Renal cortex interstitium (tissue), 11 donors: ENCODE measurements around the gene SOCS3. TPM values are rescaled to one million over a fixed set of nuclear protein-coding genes. Genes with fewer than 3 reads are reported as not detected.
"Not testable (repeated sequence)": the region's sequence is repeated elsewhere in the genome, so short reads cannot be mapped to it uniquely, and the experiment has no call there.

ENCODE experiments used
- DNase-seq, 11 donors: peaks; one replicate each; pipeline ENCODE4 v3.0.0-alpha.2; 2013; ENCODE audit warnings: low read depth in 9 of 11, low spot score in 4 of 11; ENCODE audit errors: extremely low read depth in 1 of 11
- polyA plus RNA-seq, 3 donors: library from polyadenylated mRNA; unstranded; fragments of 120-200 nt; gene quantifications; one replicate each; pipeline ENCODE4 v1.2.1, GENCODE V29; 2013; ENCODE audit not compliant: insufficient read length in 3 of 3

Gene SOCS3
- polyA plus RNA-seq, 3 donors, result 11.5 to 29.8 (median 17.1) TPM

- DNase-seq, result no peak
Observed at GRCh38 chr17:78322858-78323455, 36.9 kb downstream of the SOCS3 start.

GRCh38 chr17:78322327-78322857, 37.5 kb downstream of the SOCS3 start:
- DNase-seq, result no peak

- DNase-seq, result no peak
Observed at GRCh38 chr17:78318843-78319242, 41.0 kb downstream of the SOCS3 start.

- no peak for DNase-seq
Observed at GRCh38 chr17:78318407-78318806, 41.5 kb downstream of the SOCS3 start.

GRCh38 chr17:78317794-78318400, 42.0 kb downstream of the SOCS3 start:
- no peak for DNase-seq

- peak in 6 of 11 donors; percentile 45 to 81 (median 72) for DNase-seq
Observed at GRCh38 chr17:78316867-78317789, 42.7 kb downstream of the SOCS3 start.

- DNase-seq, result no peak
Observed at GRCh38 chr17:78316115-78316866, 43.6 kb downstream of the SOCS3 start.

- DNase-seq, result no peak
Observed at GRCh38 chr17:78315355-78316114, 44.3 kb downstream of the SOCS3 start.

- no peak for DNase-seq
Observed at GRCh38 chr17:78314683-78315354, 45.1 kb downstream of the SOCS3 start.

GRCh38 chr17:78313735-78314648, 45.9 kb downstream of the SOCS3 start:
- peak in 8 of 11 donors; percentile 59 to 79 (median 67) for DNase-seq

- DNase-seq, result not testable (repeated sequence)
Observed at GRCh38 chr17:78309659-78310255, 50.1 kb downstream of the SOCS3 start.

GRCh38 chr17:78307887-78308638, 51.8 kb downstream of the SOCS3 start:
- no peak for DNase-seq

- DNase-seq, result no peak
Observed at GRCh38 chr17:78306913-78307312, 53.0 kb downstream of the SOCS3 start.
